HG02759 (cell line): Measurements from ENCODE around the gene BRD4.

Source experiments
- ATAC-seq: cut with Tn5 transposase; IDR thresholded peaks from one replicate; pipeline ENCODE4 v1.9.1; 2021; ENCODE audit warnings: mild to moderate bottlenecking, moderate library complexity; ENCODE audit not compliant: unreplicated experiment

Gene BRD4

DNA sequence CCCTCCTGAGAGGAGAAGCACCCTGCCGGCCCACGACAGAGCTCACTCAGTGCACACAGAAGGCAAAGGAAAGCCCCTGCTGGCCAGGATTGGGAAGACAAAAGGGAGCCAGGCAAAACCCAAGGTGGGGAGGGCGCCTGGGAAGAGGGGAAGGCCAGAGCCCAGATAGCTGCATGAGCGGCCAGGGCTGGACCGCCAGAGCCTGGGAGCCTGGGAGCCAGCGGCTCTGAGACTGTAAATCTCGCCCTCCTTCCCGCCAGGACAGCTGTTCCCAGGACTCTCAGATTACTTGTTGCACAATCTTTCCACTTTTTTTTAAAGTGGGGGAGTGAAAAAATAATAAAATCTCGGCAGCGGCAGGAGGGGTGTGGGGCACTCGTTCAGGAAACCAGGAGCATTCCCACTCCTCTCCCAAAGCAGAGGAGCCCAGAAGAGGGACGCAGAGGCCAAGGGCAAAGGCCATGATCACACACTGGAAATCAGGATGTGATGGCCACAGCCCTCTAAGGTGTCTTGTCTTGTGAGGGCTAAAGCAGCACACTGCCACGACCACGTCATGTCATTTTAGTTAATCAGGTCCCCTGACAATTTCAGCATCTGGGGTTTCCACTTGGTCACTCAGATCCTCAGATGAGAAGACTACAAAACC, 80.5 kb downstream of the BRD4 start:
- ATAC-seq, result no peak

DNA sequence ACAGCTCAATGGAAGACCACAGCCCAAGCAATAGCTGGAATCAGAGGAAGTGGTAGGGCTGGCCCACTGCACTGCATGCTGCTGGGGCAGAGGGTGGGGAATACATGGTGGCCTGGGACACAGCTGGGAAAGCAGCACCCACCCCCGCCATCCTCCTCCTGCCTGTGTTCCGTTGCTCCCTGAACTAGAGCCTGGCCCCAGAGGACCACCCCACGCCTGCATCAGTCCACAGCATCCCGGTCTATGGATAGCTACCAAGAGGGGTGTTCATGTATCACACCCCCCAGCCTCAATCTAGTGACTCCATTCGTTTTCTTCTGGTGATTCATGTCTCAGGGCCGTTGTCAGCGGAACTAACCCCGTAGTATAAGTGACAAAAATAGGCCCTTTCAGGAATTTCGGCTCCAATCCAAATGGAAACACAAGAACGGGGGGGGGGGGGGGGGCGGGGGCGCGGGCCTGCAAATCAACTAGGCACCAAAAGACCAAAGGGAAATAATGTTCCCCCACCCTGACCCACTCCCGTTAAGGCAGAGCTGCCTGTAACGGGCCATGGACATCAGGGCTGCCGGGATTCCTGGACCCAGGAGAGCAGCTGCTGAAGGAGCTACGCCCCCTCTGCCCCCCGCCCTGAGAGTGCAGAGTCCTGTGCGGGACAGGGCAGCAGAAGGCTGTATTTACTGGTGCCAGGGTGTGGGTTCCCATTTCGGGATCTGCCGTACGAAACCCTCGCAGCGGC, 81.2 kb downstream of the BRD4 start:
- no peak for ATAC-seq

DNA sequence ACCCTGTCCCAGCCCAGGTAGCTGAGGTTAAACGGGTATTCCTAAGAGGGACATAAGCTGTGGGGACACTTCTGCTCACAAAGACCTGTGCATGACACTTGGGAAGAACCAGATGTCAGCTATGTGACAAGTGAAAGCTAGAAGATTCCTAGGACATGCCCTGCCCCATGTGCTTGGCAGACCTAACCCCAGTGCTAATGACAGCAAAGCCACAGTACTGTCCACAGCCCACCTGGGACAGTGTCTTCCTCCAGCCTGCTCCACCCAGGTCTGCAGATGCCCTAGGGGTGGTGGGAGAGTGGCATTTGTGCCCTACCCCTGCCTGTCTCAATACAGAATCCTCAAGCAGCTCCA, 81.7 kb downstream of the BRD4 start:
- ATAC-seq, result no peak

DNA sequence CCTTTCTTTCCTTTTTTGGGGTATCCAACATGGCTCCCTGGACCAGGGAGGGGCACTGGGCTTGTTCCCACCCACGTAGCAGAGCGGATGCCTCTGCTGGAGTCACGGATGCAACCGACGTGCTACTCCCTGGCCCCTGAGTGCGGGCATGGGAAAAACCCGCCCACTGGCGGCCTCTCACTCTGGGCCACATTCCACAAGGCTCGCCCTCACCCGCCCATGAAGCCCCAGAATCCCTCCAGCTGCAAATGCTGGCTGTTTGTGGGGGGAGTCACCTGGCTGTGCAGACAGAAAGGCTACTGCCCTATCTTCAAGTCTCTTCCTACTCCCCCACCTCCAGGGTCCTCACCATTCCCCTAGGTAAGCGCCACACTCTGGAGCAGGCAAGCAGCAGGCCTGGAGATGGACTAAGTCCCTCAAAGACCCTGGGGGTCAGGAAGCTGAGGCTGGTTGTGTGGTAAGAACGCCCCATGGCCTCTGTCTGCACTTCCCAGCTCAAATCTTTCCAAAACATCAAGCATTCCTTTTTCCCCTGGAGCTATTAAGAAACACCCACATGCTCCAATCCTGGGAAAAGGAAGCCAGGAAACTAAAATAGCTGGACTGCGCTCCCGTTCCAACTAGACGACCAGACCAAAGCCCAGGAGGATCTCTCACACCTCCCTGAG, 82.2 kb downstream of the BRD4 start:
- ATAC-seq, result no peak

DNA sequence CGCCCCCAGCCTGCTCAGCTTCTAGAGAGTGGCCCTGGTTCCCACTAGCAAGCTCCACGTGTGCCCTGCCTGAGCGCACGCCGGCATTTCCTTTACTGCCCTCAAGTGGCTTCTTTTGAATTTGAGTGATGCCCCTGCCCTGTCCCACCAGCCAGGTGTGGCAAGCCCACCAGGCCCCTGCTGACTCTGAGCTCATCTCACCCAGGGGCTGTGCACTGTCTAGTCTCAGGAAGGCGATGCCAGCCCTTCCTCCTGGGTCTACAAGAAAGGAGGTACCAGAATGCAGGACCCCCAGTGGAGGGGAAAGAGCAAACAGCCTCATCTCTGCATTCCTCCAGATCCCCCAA, 82.8 kb downstream of the BRD4 start:
- no peak for ATAC-seq

DNA sequence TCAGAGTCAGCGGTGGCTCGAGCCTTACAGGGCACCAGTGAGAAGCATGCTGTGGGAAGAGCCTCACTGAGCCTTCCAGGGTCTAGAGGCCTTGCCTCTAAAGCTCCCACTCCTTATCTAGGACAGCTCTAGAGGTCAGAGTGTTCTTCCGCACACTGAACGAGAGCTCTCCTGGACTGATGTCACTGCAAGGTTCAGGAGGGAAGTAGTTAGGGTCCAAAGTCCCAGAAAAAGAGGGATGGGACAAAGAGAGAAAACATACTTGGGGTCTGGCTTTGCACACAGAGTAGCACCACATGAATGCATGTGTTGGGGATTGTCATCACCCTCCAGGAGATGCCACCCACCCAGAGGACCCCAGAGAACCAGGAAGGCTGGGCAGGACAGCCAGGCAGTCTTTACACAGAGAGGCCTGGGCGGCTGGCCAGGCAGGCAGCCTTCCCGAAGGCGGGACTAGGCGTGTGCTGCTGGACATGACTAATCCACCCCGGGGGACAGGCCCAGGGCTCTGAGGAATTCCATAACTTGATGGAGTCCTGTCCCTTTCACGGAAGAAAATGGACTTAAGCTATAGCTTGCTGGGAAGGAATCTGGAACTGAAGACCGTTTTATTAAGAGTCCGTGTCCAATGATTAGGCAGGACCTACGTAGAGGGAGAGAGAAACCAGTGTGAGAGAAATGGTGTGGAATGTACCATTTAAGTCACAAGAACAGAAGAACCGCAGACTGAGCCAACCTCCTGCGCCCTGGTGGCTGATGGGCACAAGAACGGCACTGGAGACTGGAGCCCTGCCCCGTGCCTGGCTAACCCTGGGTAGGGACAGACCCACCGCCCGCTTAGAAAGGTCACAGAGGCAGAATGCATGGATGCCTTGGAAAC, 83.5 kb downstream of the BRD4 start:
- ATAC-seq, result no peak

DNA sequence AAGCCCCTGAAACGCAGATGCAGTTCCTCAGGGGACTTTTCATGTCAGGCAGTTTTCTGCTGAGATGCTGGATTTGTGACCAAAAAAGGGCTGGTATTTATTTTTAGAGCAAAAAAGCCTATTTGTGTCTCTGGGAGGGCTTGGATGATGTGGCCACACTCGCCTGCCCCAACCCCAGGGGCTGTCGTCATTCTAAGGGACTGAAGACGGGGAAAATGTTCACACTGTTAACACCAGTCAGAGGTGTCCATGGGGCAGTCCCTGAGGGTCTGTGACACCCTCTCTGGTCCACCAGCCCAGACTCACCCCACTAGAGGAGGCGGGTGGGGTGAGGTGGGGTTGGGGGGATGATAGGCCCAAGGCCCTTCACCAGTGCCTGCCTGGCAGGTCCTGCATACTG, 84.2 kb downstream of the BRD4 start:
- ATAC-seq, result no peak

DNA sequence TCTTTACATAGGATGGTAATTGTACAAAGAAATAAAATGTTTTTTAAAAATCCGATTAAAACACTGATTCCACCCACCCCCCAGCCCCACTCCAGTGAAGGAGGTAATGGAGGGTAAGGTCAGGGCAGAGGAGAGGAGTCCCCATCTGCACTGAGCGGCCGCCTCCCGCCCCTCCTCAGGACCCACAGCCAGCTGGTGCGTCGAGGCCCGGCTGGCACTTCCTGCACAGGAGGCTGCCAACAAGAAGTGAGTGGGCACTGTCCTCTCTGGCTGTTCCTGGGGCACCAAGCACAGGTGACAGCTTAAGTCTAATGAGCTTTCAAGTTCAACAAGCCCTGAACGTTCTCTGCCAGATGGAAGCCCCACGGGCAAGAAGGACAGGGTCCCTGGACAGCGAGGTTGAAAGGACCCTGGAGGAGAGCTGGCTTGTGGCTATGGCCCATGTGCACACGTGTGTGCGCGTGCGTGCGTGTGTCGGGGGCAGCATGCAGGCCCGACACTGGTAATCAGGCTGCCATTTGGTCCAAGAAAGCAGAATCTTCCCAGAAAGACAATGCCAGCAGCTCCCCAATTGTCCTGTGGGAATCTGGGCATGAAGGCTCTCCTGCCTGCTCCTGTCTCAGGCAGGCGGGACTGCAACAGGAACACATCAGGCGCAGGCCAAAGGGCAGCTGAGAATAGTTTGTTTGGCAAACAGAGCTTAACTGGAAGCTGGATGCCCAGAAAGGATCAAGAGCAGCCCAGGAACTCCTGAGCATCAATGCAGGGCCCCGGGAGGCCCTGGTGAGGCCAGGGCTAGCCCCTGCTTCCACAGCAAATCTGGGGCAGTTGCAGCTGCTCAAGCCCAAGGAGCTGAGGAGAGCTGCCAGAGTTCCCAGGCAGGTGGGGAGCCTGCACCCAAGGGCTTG, 85.0 kb downstream of the BRD4 start:
- no peak for ATAC-seq

DNA sequence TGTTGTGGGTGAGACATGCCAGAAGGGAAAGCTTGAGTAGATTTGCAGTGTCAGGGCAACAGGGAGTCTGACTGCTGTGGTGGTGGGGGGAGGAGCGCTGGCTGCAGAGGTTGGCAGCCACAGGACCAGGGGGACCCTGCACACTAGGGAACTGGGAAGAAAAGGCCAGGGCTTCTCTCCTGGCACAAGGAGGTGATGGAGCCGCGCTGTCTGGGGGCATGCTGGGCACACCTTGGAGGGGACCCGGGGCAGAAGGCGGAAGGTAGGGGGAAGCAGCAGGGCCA, 86.2 kb downstream of the BRD4 start:
- no peak for ATAC-seq

DNA sequence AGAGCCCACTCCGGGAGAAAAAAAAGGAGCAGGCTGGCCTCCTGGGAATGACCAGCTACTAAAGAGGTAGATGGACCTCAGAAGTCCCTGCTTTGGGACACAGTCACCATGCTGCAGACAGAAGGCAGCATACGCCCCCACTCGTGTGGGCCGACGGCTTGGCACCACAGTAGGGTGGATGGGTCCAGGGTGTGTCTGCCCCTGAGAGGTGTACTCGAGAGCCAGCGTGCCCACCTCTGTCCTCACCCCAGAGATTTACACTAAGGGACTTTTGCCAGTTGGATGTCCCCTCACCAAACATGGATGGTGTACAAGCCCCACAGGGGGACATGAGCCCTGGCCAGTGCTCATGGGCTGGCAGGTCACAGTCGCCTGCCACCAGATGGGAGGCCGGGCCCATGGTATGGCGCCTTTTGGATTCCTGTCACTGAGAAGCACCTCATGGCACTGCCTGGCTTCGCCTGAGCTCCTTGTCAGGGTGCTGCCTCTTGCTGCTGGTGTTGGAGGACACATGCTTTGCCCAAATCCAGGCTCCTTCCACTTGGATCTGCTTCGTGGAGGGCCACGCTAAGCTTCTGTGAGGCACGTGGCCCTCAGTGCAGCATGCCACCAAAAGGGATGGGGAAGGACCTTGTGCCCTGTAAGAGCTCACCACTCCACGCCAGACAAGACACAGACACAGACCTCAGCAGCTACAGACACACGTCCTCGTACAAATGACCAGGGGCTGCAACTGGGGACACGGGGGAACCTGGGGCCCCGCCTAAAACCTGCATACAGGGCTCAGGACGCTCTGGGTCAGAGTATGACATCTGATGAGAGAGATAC, 86.8 kb downstream of the BRD4 start:
- no peak for ATAC-seq

DNA sequence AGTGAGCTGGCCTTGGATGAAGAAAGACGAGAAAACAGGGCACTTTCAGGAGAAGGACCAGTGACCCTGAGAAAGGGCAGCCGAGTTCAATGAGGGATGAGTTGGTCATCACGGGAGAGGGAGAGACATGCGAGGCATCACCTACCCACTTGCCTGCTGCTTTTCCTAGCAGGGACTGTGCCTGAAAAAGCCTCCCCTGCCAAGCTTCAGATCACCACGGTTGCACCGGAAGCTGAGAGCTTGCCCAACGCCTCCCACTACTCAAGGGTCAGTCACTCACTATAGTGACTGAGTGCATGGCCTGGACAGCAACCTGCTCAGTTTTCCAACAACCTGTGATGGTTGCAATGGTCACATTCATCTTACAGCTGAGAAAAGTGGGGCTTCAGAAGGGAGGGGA, 87.5 kb downstream of the BRD4 start:
- no peak for ATAC-seq

DNA sequence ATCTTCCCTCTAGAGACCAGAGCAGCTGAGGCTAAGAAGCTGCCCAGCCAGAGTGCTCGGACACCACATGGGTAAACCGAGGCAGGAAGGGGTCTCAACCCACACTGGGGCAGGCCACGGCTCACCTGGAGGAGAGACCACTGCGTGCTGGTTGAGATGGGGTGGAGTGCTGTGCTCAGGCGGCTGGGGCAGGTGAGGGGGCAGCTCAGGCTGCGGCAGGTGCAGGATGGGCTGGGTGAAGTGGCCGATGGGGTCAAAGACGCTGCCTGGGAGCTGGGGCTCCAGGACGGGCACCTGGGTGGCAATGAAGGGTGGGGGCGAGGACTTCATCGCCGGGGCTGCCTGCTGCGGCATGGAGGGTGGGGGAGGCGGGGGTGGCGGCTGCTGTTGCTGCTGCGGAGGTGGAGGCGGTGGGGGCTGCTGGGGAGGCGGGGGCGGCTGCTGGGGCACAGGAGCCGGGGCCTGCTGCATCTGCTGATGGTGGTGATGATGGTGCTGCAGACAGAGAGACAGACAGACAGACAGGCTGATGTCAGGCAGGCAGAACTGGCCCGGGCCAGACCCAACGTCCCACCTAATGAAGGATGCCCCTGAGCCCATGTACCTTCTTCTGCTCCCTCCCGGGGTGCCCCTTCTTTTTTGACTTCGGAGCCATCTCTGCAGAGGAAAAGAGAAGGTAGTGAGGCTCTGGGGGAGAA, 88.1 kb downstream of the BRD4 start:
- ATAC-seq, result no peak

DNA sequence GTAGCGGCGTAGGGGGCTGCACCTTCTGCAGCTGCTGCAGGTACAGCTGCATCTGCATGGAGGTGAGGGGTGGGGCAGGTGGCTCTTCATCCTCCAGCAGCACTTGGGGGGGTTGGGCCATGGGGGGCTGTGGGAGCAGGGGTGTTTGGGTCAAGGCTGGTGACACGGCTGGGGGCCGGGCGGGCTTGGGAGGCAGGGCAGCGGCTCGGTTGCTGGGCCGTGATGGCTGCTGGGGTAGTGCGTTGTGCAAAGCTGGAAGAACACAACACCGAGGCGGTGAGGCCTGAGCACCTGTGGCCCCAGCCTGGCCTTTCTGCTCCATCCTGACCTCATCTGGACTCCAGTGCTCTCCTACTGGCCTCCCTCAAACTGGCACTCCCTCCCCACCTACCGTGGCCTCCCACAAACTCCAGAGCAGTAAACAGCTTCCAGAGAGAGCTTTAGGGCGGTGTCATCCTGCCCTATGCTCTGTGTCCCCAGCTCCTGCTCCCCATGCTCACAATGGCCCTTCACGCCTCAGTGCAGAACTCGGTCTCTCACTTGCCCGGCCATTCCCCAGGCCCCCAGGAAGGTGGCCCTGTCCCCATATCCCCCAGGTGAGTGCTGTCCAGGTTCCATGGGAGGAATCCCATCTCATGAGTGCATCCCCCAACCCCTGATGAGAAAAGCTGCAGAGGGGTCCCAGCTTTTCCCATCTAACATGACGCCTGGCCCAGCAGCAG, 88.9 kb downstream of the BRD4 start:
- ATAC-seq, result no peak

DNA sequence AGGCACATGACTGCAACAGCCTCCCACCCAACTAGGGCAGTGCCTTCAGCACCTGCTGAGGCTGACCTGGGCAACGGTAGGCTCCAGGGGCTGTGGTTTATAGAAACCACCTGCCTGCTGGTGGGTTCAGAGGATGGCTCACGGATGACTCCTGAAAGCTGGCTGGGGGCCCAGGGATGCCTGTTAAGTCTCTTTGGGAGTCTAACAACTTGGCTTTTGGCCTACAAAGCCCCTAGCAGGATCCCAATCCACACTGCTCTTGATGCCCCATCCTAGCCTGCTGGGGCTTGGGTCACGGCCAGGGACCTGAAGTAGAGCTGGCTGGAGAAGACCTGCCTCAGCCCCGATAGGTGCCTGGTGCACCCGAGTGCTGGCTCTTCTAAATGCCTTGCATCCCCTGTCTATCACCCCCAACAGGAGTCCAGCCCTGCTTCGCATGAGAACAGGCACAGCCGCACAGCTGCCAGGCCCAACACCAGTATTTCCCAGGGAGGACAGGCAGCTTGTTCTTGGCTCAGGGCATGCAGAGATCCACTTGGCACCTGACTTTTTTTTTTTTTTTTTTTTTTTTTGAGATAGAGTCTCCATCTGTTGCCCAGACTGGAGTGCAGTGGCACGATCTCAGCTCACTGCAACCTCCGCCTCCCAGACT, 91.0 kb downstream of the BRD4 start:
- no peak for ATAC-seq

DNA sequence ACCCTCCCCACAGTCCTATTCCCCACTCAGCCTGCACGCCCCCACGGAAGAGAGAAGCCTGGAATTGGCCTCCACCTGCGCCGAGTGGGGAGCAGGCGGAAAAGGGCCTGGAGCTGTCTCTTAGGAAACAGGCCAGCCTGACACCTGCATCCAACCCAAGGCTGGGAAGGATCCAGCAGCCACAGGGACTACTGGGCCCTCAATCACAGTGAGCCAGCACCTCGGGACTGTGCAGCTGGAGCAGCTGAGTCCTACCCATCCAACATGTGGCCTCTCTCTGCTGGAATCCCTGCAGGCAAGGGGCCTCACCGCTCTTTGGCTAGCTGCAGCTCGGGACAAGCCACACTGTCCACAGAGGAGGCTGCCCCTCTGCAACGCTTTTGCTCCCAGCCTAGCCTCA, 91.8 kb downstream of the BRD4 start:
- ATAC-seq, result no peak

DNA sequence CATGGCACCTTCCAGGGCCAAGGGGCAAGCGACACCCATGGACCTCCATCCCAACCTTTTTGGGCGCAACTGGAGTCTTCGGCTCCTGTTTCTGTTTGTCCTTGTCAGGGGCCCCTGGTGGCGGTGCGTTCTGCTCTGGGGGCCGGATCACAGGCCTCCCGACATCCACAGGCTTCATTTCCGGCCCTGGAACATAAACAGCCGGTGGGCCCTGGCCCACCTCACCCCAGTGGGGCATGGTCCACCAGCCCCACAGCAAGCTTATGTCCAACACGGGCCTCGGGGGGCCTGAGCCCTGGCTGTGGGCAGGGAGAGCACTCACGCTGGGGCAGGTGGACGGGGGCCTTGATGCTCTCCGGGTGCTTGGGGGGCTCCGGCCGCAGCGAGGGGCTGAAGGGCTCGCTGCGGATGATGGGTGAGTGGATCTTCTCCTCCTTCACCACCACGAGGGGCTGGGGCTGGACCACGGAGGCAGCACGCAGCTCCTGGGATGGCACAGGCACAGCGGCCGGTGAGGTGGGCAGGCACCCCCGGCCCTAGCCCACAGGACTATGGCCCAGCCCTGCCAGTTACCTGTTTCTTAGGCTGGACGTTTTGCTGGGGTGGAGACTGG, 92.9 kb downstream of the BRD4 start:
- ATAC-seq, result no peak

DNA sequence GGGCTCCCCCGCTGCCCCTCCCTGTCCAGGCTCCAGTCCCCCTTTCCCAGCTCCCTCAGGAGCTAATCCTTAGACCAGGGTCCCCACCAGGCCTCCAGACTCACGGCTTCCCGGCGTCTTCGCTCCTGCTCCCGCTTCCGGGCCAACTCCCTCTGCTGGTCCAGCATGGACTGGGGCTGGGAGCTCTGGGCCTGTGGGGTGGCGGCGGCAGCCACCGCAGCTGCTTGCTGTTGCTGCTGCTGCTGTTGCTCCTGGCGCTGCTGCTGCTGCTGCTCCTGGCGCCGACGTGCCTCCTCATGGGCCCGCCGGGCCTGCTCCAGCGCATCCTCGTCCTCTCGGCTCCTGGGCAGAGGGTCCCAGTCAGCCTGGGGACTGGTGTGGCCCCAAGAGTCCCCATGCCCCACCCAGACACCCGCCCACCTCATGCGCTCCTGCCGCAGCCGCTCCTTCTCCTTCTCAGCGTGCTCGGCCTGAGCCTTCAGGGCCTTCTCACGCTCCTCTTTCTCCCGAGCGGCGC, 93.6 kb downstream of the BRD4 start:
- no peak for ATAC-seq
